GM18526 (cell line): ENCODE data around the gene NCDN.

Experiments
- POLR2A ChIP-seq: IDR thresholded peaks from 3 replicates; pipeline ENCODE4 v1.6.1; 2011; ENCODE audit not compliant: insufficient read length; ENCODE audit errors: extremely low read depth

The NCDN gene

GRCh38 chr1:35539073-35539823 is 18.4 kb upstream of the NCDN start:
- no peak for TF ChIP-seq POLR2A

GRCh38 chr1:35539824-35540261 is 17.8 kb upstream of the NCDN start:
- no peak for TF ChIP-seq POLR2A

- TF ChIP-seq POLR2A: no peak
These were observed 12.6 kb upstream of the NCDN start for GRCh38 chr1:35544976-35545375.

- no peak for TF ChIP-seq POLR2A
These were observed 11.0 kb upstream of the NCDN start for GRCh38 chr1:35546614-35547013.

GRCh38 chr1:35553851-35554250 is 3.7 kb upstream of the NCDN start:
- TF ChIP-seq POLR2A: no peak

- no peak for TF ChIP-seq POLR2A
These were observed 3.1 kb upstream of the NCDN start for GRCh38 chr1:35554266-35555211.

- no peak for TF ChIP-seq POLR2A
These were observed 2.4 kb upstream of the NCDN start for GRCh38 chr1:35555212-35555584.

- TF ChIP-seq POLR2A: no peak
These were observed 1.8 kb upstream of the NCDN start for GRCh38 chr1:35555601-35556477.

- no peak for TF ChIP-seq POLR2A
These were observed 998 bp upstream of the NCDN start for GRCh38 chr1:35556484-35557117.

- peak; percentile 29 for TF ChIP-seq POLR2A
These were observed 435 bp upstream of the NCDN start, which contains the start of gene KIAA0319L for GRCh38 chr1:35557118-35557610. Gene KIAA0319L (minus strand): TSS chr1:35557403. CDS start chr1:35554491, 2,912 bp downstream.

- TF ChIP-seq POLR2A: no peak
These were observed 1.0 kb downstream of the NCDN start for GRCh38 chr1:35558374-35559316.

GRCh38 chr1:35559317-35559944 is 1.8 kb downstream of the NCDN start:
- TF ChIP-seq POLR2A: no peak

GRCh38 chr1:35560256-35561225 is 2.9 kb downstream of the NCDN start:
- no peak for TF ChIP-seq POLR2A
